ENCODE measurements around the gene PNP. TPM values are rescaled to one million over a fixed set of nuclear protein-coding genes. Genes with fewer than 3 reads are reported as not detected.

PNP gene
- total RNA-seq, 4 donors from 2014 or later: 17.5 to 47.3 (median 35.7) TPM

DNA sequence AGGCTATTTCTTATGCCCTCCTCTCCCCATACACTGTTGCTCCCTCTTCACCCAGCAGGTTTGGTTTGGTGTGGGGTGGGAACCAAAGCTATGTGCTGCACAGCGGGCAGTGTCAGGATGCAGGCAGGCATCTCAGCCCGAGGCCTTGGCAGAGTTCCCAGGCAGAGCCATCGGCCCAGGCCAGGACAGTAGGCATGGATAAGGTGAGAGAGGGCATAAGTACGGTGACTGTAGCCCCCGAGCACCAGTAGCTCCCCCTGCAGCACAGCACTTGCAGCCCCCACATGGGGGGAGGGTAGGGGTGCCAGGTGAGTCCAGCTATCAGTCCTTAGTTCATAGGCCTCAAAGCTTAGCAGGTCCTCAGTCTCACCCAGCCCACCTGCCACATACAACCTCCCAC is 40.4 kb upstream of the PNP start:
- TF ChIP-seq, protein P1, sequence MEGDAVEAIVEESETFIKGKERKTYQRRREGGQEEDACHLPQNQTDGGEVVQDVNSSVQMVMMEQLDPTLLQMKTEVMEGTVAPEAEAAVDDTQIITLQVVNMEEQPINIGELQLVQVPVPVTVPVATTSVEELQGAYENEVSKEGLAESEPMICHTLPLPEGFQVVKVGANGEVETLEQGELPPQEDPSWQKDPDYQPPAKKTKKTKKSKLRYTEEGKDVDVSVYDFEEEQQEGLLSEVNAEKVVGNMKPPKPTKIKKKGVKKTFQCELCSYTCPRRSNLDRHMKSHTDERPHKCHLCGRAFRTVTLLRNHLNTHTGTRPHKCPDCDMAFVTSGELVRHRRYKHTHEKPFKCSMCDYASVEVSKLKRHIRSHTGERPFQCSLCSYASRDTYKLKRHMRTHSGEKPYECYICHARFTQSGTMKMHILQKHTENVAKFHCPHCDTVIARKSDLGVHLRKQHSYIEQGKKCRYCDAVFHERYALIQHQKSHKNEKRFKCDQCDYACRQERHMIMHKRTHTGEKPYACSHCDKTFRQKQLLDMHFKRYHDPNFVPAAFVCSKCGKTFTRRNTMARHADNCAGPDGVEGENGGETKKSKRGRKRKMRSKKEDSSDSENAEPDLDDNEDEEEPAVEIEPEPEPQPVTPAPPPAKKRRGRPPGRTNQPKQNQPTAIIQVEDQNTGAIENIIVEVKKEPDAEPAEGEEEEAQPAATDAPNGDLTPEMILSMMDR (IDR thresholded peaks at IDR 0.05; ENCODE audit: low read depth): no peak

DNA sequence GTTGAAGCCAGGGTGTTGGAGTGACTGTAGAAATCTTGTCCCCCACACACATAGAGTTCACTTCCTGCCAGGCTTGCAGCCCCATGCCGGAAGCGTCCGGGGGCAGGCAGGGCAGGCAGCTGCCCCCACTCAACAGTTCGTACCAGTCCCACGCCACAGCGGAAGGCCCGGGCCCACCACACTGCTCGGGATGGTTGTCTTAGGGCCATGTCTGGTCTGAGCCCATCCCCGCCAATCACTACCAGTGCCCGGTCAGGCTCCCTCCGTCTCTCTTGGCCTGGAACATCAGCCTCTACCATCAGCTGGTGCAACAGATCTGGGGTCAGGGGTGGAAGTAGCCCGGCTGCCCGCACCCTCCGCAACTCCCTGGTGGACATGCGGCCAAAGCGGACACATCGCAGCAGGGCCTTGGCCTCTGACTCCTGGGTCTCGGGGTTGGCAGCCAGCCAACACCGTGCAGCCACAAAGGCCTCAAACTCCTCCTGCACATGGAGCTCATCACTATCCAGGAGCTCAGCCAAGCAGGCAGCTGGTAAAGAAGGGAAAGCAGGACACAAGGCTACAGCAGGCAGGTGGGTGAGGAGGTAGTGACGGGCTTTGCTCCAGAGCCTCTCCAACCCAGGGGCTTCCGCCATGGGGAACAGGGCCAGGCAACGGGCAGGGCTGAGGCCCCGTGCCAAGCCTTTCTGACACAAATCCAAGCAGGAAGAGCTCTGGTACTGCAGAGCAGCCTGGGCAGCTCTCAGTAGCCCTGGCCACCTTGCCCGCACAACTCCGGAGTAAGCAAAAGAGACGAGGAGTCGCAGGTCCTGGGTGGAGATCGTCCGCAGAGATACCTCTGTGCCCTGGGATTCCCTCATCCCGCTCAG is 39.2 kb upstream of the PNP start:
- TF ChIP-seq, protein P1 (IDR thresholded peaks at IDR 0.05; ENCODE audit: low read depth): no peak

DNA sequence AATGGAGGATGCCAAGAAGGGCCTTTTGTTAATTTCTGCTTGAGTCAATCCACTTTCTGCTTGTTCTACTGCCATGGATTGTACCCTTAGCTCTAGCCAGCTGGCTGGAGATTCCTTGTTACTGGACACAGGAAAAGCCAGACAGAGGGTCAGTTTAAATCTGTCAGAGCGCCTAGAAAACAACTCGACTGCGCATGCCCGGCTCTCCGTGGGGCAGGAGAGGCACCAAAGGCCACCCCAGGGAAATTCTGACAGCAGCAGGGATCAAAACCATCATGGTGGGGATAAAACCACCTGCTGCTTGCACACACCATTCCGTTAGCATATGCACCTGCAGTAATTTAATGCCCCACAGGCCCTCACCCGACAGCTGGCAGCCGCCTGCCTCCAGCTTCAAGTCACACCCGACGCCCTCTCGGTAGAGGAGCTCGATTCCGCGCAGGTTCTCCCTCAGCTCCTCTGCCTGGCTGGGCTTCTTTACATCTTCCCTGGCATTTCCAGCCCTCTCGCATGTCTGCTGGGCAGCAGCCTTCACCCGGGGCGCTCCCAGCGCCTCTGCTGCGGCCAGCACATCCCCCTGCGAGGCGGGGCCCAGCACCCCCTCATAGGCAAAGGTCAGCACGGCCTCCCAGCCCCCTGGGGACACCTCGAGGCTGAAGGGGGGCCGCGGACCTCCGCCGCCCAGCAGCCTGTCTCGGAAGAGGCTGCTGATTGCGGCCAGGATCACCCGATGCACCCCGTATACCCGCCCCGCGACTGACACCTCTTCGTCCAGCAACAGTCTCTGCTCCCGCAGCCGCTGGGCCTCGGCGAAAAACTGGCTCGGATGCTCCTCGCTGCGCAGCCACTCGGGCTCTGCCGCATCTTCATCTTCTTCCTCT is 34.3 kb upstream of the PNP start:
- TF ChIP-seq, protein P1 (IDR thresholded peaks at IDR 0.05; ENCODE audit: low read depth): no peak

DNA sequence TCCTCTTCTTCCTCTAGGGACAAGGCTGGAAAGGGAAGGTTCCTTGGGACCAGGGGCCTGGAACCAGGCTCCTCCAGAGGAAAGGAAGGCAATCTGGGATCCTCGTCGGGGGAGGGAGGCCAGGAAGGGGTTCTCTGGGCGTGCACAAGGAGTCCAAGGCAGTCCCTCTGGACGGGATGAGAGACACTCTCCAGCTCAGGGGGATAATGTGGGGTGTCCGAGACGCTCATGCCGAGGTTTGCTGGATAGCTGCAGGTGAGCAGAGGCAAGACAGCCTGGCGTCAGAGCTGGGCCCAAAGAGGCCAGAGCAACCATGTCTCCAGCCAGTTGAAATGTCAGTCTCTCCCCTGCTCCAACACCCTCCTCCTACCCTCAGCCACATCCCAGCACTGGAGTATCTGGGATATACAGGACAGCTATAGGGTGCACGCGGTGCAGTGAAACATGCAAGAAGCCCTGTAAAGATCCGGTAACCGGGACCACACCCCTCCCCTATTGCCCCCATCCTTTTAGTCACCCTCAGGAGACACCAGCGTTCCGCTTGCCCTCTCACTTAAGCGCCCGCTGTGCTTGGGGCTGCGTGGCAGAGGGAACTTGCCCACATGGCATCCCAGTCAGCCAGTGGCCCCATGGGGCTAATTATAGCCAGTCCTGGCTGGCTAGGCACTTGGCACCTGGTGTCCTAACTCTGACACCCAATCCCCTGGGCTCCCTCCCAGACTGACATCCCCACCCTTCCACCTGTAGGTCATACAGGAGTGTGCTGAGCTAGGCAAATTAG is 33.4 kb upstream of the PNP start, which contains the start of gene KLHL33:
KLHL33 (minus strand) TSS at position 585 of the 781 bp plus-strand sequence; CDS start at position 230, 355 bp downstream.
- TF ChIP-seq, protein P1 (IDR thresholded peaks at IDR 0.05; ENCODE audit: low read depth): no peak

DNA sequence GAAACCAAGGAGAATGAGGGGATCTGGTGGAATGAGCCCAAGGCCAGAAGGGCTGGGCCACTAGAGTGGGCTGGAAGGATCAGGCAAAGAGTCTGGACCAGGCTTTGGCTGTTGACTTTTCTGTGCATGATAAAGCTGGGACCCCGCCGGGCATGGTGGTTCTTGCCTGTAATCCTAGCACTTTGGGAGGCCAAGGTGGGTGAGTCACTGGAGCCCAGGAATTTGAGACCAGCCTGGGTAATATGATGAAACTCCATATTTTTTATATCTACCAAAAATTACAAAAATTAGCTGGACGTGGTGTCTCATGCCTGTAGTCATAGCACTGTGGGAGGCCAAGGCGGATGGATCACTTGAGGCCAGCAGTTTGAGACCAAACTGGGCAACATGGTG is 32.8 kb upstream of the PNP start:
- TF ChIP-seq, protein P1 (IDR thresholded peaks at IDR 0.05; ENCODE audit: low read depth): no peak

DNA sequence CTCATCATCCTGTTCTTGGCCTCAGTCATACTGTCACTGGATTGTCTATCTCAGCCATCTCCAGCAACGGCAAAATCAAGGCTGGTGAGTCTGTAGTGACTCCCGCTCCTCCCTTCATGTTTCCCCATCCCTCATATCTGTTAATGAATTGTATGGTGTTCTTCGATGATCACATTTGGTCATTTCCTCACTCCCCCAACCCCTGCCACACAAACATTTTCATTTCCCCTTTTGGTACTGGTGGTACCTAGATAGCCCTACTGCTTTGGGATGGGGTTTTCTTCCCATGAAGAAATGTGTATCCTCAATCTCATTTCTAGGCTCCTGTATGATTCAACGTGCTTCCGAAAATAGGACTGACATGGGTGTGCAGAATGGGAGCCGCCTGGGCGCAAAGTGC is 30.5 kb upstream of the PNP start:
- TF ChIP-seq, protein P1 (IDR thresholded peaks at IDR 0.05; ENCODE audit: low read depth): no peak

Data from subcutaneous adipose tissue (tissue), 4 donors.